Natural killer cell (primary cell): ENCODE measurements around the gene AP1S1. TPM values are rescaled to one million over a fixed set of nuclear protein-coding genes. Genes with fewer than 3 reads are reported as not detected.
A peak's percentile ranks its signal among the peaks of the same experiment; 100 is the strongest.

Experiments
- ATAC-seq, 3 donors: fragments of 150-1000 bp in 2 of 3; fragments of 200-7000 bp in 1 of 3; cut with Tn5 transposase; 1 replicate in 1 of 3; 2 replicates in 2 of 3; pipeline ENCODE4 v1.10.0; 2021; ENCODE audit warnings: mild to moderate bottlenecking in 2 of 3, moderate library complexity in 2 of 3
- DNase-seq, 2 donors: peaks; one replicate each; pipeline versions ENCODE4 v3.0.0 to v3.0.0-alpha.2; 2013 to 2021; ENCODE audit warnings: mixed read lengths in 1 of 2
- H3K27ac ChIP-seq: one replicate; pipeline ENCODE4 v1.5.1; 2013; ENCODE audit warnings: mild to moderate bottlenecking, low read length
- H3K27me3 ChIP-seq: one replicate; pipeline ENCODE4 v1.6.1; 2013; ENCODE audit warnings: low read length; ENCODE audit not compliant: control insufficient read depth, insufficient read depth
- H3K36me3 ChIP-seq: one replicate; pipeline ENCODE4 v1.6.1; 2013; ENCODE audit warnings: low read length; ENCODE audit not compliant: control insufficient read depth, insufficient read depth
- H3K4me1 ChIP-seq: one replicate; pipeline ENCODE4 v1.6.1; 2013; ENCODE audit warnings: low read length; ENCODE audit not compliant: control insufficient read depth, insufficient read depth
- H3K4me3 ChIP-seq: one replicate; pipeline ENCODE4 v1.5.1; 2013; ENCODE audit warnings: low read length
- H3K9me3 ChIP-seq: one replicate; pipeline ENCODE4 v1.6.1; 2013; ENCODE audit warnings: low read length; ENCODE audit not compliant: control insufficient read depth, insufficient read depth
- H3K27ac Mint-ChIP-seq, 2 donors: one replicate each; pipeline ENCODE4 v1.8.0; 2022; ENCODE audit warnings: mild to moderate bottlenecking in 2 of 2, mixed read lengths in 2 of 2, moderate library complexity in 1 of 2
- H3K27me3 Mint-ChIP-seq, 2 donors: one replicate each; pipeline ENCODE4 v1.8.0; 2022; ENCODE audit warnings: low read depth in 2 of 2, mixed read lengths in 2 of 2
- H3K36me3 Mint-ChIP-seq: one replicate; pipeline ENCODE4 v1.8.0; 2022; ENCODE audit warnings: mixed read lengths
- H3K4me1 Mint-ChIP-seq, 2 donors: one replicate each; pipeline ENCODE4 v1.8.0; 2022; ENCODE audit warnings: mixed read lengths in 2 of 2
- H3K4me3 Mint-ChIP-seq: one replicate; pipeline ENCODE4 v1.8.0; 2022; ENCODE audit warnings: mild to moderate bottlenecking, moderate library complexity, mixed read lengths
- H3K9me3 Mint-ChIP-seq, 2 donors: one replicate each; pipeline ENCODE4 v1.8.0; 2022; ENCODE audit warnings: mixed read lengths in 2 of 2
- CTCF ChIP-seq: fragments of 200-600 bp; IDR thresholded peaks from one replicate; pipeline ENCODE4 v1.8.0; 2022; ENCODE audit warnings: antibody characterized with exemption
- WGBS: methylation state at CpG from one replicate; pipeline ENCODE4 v1.1.7; 2013; ENCODE audit warnings: missing lambda C conversion rate; ENCODE audit not compliant: insufficient coverage; 5-methylcytosine and 5-hydroxymethylcytosine counted together
- intact Hi-C: fragments of 100-400 bp; cut with micrococcal nuclease; formaldehyde crosslinking; loops from one replicate; pipeline ENCODE4 v1.14.2; 2022
- total RNA-seq, 4 donors: library from RNA; stranded (reverse); fragments of 120-200 nt in 1 of 4; gene quantifications; one replicate each; pipeline versions ENCODE4 v1.2.3 to v1.2.4, GENCODE V29; 2013 to 2022

AP1S1 gene
- total RNA-seq, 3 donors from 2014 or later (not counting 1 experiment from before 2014, with no cell fraction given): 4.3 to 7.0 (median 5.0) TPM

DNA sequence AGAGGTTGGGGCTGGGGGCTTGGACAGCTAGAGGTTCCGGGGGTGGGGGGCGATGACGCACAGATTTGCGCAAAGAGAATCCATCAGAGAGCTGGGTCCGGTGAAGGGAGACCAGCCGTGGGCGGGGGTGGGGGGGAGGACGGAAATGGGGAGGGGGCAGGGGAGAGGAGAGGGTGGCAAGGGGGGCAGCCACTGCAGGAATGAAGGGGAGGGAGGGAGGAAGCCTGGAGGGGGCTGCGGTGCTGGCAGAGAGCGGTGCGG, 12.3 kb downstream of the AP1S1 start:
- peaks cover 47% of the 10 kb centered on the region for H3K4me1 ChIP-seq
- H3K9me3 Mint-ChIP-seq: no peaks in the 10 kb centered on the region
- no peaks in the 10 kb centered on the region for H3K36me3 Mint-ChIP-seq
- WGBS: 1% methylated on average over 11 of the region's 11 CpGs
- H3K4me3 Mint-ChIP-seq: peak overlapping the region; percentile 52
- intact Hi-C loops: no loop called here
- ATAC-seq (no peak), DNase-seq (no peak)
- TF ChIP-seq CTCF: no peak
- no peaks in the 10 kb centered on the region for H3K36me3 ChIP-seq
- H3K27me3 Mint-ChIP-seq: peaks cover 53 to 58% of the 10 kb centered on the region in 2 donors
- peaks cover 32 to 58% of the 10 kb centered on the region in 2 donors for H3K4me1 Mint-ChIP-seq
- peak overlapping the region in 1 of 2 donors; percentile 79 for H3K27ac Mint-ChIP-seq
- no peak overlapping the region for H3K27ac ChIP-seq
- no peak overlapping the region for H3K4me3 ChIP-seq
- peaks cover 72% of the 10 kb centered on the region for H3K27me3 ChIP-seq
- H3K9me3 ChIP-seq: peaks cover 5% of the 10 kb centered on the region

- peak overlapping the region in 1 of 2 donors; percentile 11 for H3K27ac Mint-ChIP-seq
- Histone ChIP-seq H3K27ac (no peak overlapping the region), H3K27me3 (peaks cover 74% of the 10 kb centered on the region), H3K4me1 (peaks cover 52% of the 10 kb centered on the region), H3K4me3 (no peak overlapping the region), H3K9me3 (peaks cover 5% of the 10 kb centered on the region), H3K36me3 (no peaks in the 10 kb centered on the region)
- H3K36me3 Mint-ChIP-seq: no peaks in the 10 kb centered on the region
- no peak for ATAC-seq
- WGBS: 1% methylated on average over 14 of the region's 19 CpGs
- H3K9me3 Mint-ChIP-seq: no peaks in the 10 kb centered on the region
- DNase-seq: no peak
- peaks cover 36 to 62% of the 10 kb centered on the region in 2 donors for H3K4me1 Mint-ChIP-seq
- intact Hi-C loops: no loop called here
- peak overlapping the region; percentile 55 for H3K4me3 Mint-ChIP-seq
- H3K27me3 Mint-ChIP-seq: peaks cover 58 to 63% of the 10 kb centered on the region in 2 donors
- TF ChIP-seq CTCF: no peak
Measured at GRCh38 chr7:101166909-101167644, 12.8 kb downstream of the AP1S1 start.

- Histone ChIP-seq H3K9me3 (peaks cover 5% of the 10 kb centered on the region), H3K4me1 (peaks cover 51% of the 10 kb centered on the region), H3K4me3 (no peak overlapping the region), H3K27me3 (peaks cover 74% of the 10 kb centered on the region), H3K27ac (no peak overlapping the region), H3K36me3 (no peaks in the 10 kb centered on the region)
- Mint-ChIP-seq H3K27me3 (peaks cover 57 to 63% of the 10 kb centered on the region in 2 donors), H3K27ac (peak overlapping the region in 1 of 2 donors; percentile 19), H3K4me3 (peak overlapping the region; percentile 35), H3K4me1 (peaks cover 36 to 66% of the 10 kb centered on the region in 2 donors), H3K36me3 (no peaks in the 10 kb centered on the region), H3K9me3 (no peaks in the 10 kb centered on the region)
- intact Hi-C loops: loop anchor here (2.0 kb wide), 1 partner anchor 91 kb away; no protein-coding TSS in a partner anchor
- ATAC-seq: no peak
- peak in 1 of 2 donors; percentile 17 for DNase-seq
- WGBS: 8% methylated on average over 12 of the region's 12 CpGs
- no peak for TF ChIP-seq CTCF
Measured at GRCh38 chr7:101167645-101168411, 13.6 kb downstream of the AP1S1 start.
